HG03196 (cell line): ENCODE results near the gene ZFAND5.

Experiments used
- ATAC-seq: cut with Tn5 transposase; IDR thresholded peaks from one replicate; pipeline ENCODE4 v1.9.1; 2021; ENCODE audit not compliant: unreplicated experiment

The ZFAND5 gene

DNA sequence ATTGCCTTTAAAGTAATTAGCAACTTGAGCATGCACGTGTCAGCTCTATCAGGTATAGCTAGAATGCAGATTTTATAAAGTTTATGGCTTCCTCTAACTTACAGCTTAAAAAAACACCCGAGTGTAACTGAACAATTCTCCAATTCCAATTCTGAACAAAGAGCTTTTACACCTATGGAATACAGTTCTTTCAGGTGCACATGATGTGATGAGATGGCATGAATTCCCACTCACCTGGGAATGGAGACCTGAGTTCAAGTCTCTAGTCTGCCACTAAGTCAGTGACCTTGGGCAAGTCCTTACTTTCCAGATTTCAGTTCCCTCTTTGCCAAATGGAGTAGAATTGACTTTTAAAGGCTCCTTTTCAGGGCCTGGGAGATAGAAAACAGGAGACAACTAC is 1.8 kb downstream of the ZFAND5 start:
- ATAC-seq, result no peak

DNA sequence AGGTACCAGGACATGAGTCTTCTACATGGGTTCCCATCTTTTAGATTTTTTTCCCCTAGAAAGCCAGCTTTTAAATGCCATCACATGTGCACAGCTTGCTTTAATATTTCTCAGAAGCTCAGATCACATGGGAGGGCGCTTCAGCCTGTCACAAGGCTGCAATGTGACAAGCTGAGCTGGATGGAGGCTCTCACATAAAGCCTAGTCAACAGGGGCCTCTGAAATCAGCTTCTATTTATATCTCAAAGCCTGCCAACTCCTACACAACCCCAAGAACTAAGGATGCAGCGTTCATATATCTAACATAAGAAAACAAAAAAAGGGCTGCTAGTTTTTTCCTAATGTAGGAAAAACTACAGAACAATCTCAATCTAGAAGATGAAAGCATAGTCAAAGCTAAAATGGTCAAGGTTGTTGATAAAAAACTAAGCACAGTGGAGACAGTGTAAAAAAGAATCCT is 2.3 kb downstream of the ZFAND5 start:
- ATAC-seq, result peak; percentile 27

- no peak for ATAC-seq
These were observed 2.9 kb downstream of the ZFAND5 start for GRCh38 chr9:72362118-72362531.

DNA sequence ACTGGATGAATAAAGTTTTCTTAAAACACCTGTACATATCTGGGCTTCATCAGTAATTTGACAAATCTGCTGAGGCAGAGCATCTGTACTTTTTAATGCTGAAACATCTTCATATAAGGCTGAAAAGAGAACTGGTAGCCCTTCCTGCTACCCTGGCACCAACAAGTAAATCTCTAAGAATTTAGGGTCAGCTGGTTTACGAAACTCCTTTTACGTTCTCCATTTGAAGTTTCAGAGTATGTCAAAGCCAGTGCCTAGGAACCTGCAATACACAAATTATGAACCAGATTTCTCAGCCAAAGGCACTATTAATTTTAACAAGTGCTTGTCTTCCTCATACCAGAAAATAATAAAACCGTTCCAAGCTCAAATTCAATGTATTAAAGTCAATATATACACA is 3.8 kb downstream of the ZFAND5 start:
- ATAC-seq, result no peak

GRCh38 chr9:72360324-72360723 is 4.7 kb downstream of the ZFAND5 start:
- ATAC-seq, result no peak

GRCh38 chr9:72356041-72356582 is 8.9 kb downstream of the ZFAND5 start:
- no peak for ATAC-seq

GRCh38 chr9:72355153-72355552 is 9.9 kb downstream of the ZFAND5 start:
- no peak for ATAC-seq

DNA sequence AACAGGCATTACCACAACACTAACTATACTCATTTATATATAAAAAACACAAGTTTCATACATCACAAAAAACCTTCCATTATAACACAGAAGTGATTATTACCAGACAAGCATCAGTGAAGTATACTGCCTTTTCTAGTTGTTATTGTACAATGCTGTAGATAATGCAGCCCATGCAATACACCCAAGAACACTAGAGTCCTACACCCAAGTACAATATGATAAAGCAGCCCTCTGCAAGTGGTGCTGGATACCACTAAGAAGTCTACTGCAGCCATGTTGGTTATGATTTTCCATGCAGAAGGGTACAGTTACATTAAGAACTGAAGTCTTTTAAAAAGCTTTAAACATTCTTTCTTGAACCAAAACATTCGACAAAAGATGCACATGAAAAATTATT is 10.3 kb downstream of the ZFAND5 start:
- no peak for ATAC-seq

GRCh38 chr9:72353455-72354116 is 11.4 kb downstream of the ZFAND5 start:
- no peak for ATAC-seq

GRCh38 chr9:72352911-72353388 is 12.1 kb downstream of the ZFAND5 start:
- ATAC-seq, result no peak

- no peak for ATAC-seq
These were observed 13.2 kb downstream of the ZFAND5 start for GRCh38 chr9:72351538-72352453.

GRCh38 chr9:72349911-72350310 is 15.1 kb downstream of the ZFAND5 start:
- ATAC-seq, result no peak

GRCh38 chr9:72349240-72349639 is 15.8 kb downstream of the ZFAND5 start:
- no peak for ATAC-seq

- no peak for ATAC-seq
These were observed 18.7 kb downstream of the ZFAND5 start for GRCh38 chr9:72346333-72346732.

DNA sequence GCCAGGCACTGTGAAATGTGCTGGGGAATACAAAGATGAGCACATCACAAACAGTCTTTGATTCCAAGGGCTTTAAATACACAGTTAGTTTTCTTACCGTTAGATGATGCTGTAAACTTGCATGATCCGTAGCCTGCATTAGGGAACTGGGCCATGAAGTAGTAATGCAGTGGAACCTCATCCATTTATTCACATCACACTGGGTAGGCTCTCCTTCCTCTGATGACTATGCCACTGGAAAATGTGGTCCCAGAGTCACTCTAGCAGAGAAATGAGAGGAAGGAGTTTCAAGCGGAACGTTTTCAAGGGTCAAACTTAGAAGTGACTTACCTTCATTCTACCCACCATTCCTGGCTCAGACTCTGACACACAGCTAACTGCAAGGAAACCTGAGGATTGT is 26.4 kb downstream of the ZFAND5 start:
- no peak for ATAC-seq

DNA sequence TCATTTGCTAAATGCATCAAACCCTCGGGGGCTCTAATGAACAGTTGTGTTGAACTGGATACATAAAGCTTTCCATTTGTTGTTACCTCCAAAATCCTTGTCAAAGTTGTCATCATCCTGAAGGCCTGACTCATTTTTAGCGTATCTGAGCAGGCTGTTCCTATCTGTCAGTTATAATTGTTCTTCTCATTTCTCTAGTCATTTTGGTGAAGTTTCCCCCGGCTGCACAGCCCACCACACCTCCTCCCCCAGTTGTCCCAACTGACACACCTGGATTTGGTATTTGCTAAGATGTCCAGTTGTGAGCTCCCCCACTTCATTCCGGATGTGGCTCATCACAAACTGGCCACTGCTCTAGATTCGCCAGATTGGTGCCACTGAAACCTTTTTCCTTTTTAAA is 27.7 kb downstream of the ZFAND5 start:
- ATAC-seq, result no peak

- no peak for ATAC-seq
These were observed 30.2 kb downstream of the ZFAND5 start for GRCh38 chr9:72334658-72335337.

DNA sequence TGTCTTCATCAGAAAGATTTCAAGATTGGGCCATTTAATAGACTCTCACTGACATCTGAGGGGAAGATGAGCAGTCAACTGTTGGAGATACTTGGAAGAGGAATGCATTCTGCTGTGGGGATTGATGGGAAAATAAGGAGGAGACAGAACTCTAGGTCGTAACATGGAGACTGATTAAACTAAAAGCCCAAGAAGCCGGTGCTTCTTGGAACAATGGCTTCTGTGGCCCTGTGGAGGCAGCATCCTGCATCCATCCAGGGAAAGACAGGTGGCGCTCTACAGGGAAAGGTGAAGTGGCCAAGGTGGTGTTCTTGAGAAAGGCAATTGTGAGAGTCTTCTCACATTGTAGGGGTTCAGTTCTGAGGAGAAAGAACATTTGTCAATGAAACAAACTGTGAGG is 31.3 kb downstream of the ZFAND5 start:
- no peak for ATAC-seq

- ATAC-seq, result no peak
These were observed 31.8 kb downstream of the ZFAND5 start for GRCh38 chr9:72333197-72333596.

DNA sequence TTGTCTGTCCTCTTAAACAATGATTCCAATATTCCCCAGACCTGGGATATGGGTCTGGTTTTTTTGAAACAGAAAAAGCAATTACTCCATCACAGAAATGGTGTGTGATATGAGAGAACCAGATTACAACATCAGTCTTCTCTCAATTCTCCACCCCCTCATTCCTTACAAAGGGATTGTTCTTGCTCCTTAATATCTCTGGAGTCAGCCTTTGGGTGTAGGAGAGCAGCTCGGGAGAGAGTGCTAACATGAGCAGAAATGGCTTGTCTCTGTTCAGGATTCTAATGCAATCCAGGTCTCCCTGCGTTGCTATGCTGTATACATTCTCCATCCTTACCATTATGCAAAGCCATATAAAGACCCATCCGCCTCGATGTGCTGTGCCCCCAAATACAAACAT is 32.7 kb downstream of the ZFAND5 start:
- ATAC-seq, result no peak

GRCh38 chr9:72327631-72328030 is 37.4 kb downstream of the ZFAND5 start:
- no peak for ATAC-seq
